Stimulated activated CD4-positive, alpha-beta T cell treated with anti-CD3 and anti-CD28 coated beads, Interleukin-4, amount 100 ng/mL, for 48 hours (primary cell): Measurements from ENCODE around the gene C14orf119.

Experiments used
- DNase-seq, 2 donors: peaks; one replicate each; pipeline ENCODE4 v3.0.0-alpha.2; 2020; ENCODE audit warnings: low read depth in 2 of 2

C14orf119 gene

GRCh38 chr14:23060536-23061260, 34.6 kb upstream of the C14orf119 start:
- DNase-seq = no peak

GRCh38 chr14:23062002-23062401, 33.3 kb upstream of the C14orf119 start:
- no peak for DNase-seq

- no peak for DNase-seq
These were observed 31.7 kb upstream of the C14orf119 start for GRCh38 chr14:23063601-23064000.

- no peak for DNase-seq
These were observed 28.9 kb upstream of the C14orf119 start for GRCh38 chr14:23066368-23066767.

DNA sequence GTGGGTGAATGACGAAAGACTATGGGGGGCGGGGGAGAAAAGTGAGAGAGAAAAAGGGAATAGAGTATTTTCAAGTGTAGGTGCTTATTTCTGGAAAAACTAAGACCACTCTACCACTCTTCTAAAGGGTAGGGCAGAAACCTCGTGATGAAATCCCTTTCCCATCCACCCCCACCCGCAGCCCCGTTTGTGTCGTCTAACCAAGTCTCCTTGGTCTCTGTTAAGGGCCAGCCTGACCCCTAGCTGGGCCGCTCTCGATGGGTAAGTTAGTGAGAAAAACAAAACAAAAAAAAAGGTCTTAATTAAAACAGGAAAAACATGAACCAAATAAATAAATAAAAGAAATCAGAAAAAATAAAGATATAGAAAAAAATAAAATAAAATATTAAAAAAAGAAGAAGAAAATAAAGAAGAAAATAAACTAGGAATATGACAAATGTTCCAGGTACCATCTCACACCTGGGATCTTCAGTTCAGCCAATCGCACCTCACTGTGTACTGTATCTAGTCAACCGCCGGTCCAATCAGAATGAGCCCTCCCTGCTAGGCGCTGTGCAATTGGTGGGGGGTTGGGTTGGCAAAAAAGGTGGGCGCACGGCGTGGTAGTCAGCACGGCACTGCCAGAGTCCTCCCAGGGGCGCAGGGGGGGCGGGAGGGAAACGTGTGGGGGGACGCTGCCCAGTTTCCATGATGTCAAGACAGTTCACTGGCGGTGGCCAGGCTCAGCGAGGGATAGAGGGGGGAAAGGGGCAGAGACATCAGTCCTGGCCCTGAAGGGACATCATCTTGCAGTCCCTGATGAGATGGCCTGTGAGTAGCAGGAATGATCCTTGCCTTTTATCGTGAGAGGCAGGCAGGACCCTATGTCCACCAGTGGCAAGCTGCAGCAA, 28.2 kb upstream of the C14orf119 start:
- no peak for DNase-seq

DNA sequence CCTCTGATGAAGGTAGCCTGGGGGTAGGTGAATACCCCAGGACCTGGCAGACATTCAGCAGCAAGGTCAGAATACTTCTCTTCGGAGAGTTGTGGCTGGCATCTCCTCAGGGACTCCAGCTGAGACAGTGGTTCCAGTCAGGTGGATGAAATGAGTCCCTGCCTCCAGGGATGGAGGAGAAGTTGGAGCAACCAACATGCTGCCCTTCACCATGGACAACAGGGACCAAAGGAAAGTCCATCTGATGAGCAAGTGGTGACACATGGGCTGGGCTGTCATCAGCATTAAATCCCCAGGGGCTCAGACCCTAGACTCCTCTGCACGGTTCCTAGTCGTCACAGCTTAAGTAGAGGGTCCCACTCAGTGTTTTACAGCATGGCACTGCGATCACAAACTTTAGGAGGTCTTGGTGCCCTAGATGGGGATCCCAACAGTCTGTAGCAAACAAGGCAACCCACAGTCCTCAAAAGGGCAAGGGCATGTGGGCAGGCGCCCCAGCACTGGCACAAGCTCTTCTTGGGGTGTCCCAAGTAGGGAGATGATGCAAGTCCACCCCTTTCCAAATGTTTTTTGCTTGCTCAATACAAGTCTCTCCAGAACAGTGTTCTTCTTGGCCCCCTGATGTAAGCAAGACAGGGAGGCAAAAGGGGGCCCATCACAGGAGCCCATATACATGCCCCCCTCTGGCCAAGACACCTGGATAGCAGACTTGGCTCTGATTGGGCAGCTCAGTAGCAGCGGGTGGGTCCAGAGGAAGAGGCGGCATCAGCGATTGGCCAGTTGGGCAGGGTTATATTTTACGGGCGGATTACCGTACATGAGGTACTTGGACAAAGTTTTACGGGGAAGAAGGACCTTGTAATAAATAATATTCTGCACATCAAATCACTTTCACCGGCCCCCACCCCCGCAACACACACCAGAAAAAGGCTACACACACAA, 27.2 kb upstream of the C14orf119 start:
- no peak for DNase-seq

DNA sequence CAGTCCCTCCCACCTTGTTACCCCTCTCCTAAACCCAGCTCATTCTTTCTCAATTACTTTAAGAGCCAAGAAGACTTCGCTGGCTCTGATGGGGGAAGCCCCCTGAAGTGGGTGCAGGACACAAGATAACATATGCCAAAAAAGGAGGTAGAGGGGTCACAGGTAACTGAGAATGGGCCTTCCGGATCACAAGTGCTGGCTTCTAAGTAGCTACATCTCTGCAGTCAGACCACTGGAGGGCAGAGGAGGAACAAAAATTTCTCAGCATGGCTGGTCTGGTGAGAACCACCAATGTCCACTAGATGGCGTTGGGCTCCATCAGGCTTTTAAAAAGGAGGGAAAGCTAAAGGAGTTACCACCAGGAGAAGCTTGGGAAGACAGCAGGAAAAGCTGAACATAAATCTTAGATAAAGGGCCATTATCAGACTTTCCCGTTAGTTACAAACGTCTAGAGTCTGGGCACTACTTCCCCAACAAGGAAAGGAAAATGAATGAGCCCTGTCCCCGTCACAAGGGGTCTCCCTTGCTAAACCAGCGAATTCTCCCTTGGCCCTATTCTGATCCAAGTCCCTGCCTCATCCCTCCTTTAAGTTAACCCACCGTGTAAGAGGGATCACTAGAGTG, 26.4 kb upstream of the C14orf119 start:
- DNase-seq = peak; percentile 53 to 64

DNA sequence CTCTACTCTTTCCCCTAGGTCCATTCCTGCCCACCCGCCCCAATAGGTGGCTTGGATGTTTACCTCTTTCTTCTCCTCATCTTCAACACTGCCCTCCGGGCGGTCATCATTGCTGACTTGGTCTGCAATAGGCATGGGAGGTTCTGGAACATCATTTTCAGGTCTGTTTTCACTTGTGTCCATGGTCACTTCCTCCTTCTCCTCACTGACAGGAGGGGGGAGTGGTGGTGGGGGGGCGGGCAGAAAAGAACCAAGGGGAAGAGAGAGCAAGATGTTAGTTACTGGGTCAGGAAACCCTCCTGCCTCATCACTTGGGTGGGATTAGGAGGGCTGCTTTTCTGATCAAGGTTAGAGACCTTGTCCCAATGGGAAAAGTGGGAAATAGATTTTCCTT, 25.9 kb upstream of the C14orf119 start:
- DNase-seq = no peak

DNA sequence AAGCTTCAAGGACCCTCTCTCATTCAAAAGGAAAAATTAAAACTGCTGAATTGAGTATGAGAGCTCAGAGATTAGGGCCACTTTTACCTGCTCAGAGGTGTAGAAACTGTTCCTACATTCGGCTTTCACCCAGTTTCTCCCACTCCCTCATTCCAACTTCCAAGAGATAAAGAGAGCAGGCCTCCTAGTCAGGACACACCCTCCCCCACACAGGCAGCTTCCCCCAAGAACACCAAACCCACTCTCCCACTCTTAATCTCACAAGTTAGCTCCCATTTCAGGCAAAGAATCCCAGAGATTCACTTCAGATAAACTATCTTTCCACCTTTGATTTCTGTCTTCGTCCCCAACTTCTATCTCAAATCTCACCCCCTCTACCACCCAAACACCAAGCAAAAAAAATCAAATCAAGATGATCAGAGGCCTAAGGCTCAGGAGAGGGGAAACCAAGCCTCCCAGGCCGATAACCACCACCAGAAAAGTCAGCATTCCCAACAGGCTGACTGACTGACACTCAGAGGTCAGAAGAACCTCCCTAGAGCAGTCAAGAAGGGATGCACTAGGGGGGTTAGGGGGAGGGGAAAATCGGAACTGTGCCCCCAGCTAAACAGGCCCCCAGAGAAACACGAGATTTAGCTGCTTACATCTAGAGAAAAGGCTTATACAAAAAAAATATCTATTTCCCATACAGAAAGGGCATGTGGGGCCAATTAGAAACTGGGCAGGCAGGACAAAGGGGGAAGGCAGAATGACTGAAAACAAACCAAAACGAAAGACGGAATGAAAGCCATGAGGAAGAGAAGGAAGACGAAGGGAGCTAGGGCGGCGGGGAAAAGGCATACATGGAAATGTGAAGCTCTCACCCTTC, 24.8 kb upstream of the C14orf119 start:
- no peak for DNase-seq

DNA sequence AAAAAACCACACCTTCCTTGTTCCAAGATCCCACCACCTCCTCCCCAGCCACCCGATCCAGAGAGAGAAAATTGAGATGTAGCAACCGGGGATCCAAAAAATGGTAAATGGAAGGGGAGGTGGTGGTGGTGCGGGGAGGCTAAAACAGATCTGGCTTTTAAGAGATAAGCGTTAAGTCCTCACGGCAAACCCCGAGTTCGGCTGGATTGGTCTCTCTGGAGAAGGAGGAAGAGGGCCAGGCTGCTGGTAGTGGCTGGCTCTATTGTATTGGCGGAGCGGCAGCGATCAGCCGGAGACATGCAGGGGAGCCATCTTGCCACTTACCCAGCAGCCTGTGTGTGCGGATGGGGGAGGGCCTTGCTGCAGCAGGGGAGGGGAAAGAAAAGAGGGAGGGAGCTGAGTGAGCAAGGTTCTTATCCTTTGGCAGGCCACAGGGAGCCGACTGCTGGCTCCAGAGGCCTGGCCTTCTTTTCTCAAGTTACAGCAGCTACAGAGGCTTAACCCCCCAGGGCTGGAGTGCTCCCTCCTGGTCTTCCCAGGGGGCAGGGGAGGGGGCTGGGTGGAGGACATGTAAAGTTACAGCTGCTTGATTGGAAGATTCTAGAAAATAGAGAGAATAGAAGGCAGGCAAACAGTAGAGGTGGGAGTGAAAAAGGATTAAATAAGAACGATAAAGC, 23.9 kb upstream of the C14orf119 start:
- peak; percentile 65 to 76 for DNase-seq

DNA sequence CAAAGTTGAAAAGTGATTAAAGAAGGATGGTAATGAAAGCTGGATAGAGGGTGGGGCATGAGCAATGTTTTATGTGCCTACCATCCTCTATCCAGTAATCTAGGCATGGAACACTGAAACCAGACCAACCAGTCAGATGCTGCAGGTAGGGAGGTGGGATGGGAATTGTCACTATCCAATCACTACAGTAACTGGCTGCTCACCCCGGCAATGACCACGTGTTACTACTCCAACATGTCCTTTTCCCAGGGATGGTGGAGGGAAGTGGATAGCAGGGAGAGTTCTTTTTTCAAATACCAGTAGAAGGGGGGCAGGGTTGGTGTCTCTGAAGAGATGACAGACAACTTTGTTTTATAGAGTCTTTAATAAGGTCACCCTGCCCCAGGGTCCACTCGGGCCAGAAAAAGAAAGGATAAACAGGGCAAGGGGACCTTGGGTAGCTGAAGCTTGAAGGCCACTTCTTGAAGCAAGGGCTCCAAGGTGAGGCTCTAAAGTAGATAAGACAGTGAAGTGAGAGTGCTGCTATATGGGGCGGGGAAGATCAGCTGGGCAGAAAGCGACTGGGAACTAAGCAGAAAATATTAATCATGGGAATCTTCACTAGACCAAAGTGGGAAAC, 23.3 kb upstream of the C14orf119 start:
- DNase-seq = no peak

- no peak for DNase-seq
These were observed 20.4 kb upstream of the C14orf119 start for GRCh38 chr14:23074906-23075305.

GRCh38 chr14:23076785-23077408, 18.4 kb upstream of the C14orf119 start:
- no peak for DNase-seq

DNA sequence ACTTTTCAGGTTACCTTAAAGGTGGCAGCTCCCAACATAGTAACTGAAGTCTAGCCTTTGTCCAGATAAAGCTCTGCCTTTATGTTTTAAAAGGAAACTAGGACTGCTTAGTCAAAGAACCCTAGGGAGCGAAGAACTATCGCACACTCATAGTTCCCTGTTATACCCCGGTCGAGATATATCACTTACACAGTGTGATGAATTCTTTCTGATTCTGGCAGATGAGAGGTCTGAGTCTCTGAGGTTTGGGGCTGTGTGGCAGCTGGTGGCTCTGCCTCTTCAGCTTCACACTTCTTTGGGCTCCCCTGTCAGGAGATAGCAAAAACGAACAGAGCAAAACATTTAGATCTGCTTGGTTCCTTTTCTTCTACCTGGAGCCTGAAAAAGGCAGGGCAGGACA, 17.3 kb upstream of the C14orf119 start:
- DNase-seq = no peak

GRCh38 chr14:23078692-23079116, 16.6 kb upstream of the C14orf119 start:
- no peak for DNase-seq

DNA sequence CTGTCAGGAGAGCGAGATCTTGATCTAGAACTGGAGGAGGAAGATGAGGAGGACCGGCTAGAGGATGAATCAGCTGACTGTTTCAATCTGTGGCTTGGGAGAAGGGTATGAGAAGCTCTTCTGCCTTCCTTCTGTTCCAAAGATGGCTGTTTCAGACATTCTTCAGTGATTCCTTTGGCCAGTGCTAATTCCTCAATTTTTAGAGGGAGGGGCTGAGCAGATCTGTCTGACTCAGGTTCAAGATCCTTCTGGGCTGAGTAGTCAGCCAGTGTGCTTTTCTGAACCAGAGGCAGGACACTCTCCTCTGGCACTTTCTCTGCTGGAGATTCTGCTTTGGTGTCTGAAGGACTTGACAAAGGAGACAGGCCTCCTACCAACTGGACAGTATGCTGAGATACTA, 15.6 kb upstream of the C14orf119 start:
- DNase-seq = no peak

GRCh38 chr14:23080474-23080873, 14.8 kb upstream of the C14orf119 start:
- no peak for DNase-seq

DNA sequence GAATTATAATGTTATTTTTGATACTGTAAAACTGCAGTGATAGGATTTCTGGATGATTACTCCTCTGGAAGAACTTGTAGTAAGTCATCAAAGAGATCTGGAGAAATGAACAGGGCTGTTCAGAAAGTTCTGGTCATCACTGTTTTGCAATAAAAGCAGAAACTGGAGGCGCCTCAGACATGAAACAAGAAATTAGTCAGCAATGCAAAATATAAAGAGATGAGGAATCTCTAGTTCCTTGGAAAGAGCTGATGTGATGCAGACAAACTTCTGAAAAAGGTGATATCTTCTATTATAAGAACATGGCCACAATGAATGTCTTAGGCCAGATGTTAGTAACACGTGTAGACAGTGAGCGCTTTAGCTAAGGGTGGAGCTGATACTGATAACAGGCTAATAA, 9.8 kb upstream of the C14orf119 start:
- no peak for DNase-seq

DNA sequence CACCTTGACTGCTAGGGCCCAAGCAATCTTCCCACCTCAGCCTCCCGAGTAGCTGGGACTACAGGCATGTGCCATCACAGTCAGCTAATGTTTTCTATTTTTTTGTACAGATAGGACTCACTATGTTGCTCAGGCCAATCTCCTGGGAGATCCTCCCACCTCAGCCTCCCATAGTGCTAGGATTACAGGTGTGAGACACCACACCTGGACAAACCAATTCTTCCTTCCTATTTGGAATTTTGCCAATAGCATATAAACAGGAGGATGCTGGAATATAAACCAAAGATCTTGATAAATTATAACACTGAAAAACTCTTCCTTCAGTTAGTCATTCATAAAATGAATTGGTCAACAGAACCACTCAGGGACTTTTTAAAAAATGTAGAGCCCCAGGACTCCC, 8.7 kb upstream of the C14orf119 start:
- DNase-seq = no peak
